ENCODE data around the gene PPFIBP2.

Gene PPFIBP2

DNA sequence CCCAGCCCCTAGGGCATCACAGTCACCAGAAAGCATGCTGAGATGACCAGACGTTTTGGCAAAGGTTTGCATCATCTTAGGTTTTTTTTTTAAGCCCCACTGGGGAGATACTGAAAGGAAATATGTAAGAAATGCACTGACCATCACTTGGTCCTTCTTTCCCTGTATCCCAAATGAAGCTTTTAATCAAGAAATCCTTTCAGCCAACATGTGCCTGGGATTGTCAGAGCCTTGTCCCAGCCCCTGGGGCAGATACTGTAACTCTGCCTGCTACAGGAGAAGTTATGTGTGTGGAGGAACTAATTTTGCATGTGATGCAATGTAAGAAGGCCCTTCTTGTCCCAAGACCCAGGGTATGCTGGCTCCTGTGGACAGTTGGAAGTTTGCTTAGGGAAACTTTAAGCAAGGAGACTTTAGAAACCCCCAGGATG, 65.6 kb downstream of the PPFIBP2 start:
- DNase-seq, result no peak

DNA sequence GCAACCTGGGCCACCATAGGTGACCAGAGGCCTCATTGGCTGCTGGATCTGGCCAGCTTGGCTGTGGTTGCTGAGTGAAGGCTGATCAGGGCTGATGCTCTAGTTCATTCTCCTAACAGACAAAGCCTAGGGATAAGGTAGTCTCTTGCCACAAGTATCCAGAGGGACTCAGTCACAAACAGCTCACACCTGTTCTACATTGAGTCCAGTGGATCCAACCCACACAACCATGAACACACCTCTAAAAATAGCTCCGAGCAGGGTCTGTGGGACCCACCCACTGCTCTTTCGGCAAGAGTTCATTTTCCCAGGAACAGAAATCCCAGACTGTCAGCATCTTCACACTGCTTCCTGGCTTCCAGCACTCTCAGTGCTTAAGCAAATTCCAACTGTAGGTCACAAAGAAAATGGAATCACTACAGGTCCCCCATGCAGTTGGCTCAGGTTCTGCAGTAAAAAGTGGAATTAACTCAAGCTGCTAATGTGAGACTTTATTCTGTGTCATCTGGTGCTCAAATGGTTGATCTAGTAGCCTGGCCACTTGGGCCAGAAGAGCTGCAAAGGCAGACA, 67.3 kb downstream of the PPFIBP2 start:
- no peak for DNase-seq

DNA sequence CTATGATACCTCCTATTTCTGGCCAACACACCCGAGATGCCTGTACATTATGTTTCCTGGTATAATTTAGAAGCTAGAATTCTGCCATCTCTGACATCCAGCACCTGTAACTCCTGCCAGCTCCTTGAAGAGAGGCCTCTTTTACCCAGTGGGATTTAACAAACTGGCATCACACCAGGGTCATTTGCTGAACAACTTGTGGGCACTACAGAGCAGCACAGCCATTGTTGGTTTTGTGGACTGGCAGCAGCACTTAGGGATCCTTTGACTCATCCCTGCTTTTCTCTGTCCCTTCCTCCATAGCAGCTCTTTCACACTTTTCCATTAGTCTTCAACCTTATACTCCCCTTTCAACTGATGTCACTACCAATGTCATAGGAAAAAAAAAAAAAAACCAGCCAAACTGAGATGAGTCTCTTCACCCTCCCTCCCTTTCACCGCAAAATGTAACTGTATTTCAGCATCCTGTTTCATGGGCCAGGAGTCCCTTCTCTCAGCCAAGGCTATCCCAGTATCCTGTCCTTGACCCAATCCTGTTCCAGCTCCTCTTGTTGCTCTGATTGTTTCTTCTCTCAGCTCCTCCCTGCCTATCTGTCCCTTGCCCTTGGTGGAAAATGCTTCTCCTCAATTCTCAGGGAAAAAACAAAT, 68.7 kb downstream of the PPFIBP2 start:
- DNase-seq, result no peak

DNA sequence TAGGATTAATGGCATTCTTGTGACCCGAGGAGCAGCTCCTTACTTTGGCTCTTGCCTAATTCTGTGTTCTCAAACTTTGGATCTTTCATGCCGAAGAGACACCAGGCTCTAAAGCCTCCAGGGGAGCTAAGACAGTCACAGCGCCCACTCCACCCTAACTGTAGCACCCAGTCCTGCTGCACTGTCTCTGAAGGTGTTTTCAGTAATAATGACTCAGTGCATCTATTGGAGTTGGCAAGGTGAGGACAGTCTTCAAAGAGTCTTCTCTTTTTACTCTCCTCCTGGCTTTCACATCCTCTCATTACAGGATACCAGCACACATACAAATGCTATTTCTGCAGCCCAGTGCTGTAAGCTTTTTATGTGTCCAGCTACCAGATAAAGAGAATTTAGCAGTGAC, 69.4 kb downstream of the PPFIBP2 start:
- DNase-seq, result no peak

DNA sequence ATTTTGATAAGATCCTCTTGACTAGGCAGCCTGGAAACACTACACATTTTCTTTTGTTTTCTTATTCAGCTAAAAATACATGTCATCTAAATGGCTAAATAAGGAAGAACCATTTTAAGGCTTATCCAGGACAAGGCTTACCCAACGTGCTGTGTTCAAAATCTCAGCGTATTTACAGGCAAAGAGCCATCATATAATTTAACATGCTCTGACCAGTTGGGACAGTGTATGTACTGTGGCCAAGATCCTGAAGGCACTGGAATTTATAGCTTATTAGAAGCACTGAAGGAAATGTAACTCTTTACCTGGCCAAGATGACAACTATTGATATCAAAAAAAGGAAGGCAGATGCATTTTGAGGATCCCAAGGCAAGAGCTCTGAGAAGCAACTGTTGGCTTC, 71.1 kb downstream of the PPFIBP2 start:
- no peak for DNase-seq

DNA sequence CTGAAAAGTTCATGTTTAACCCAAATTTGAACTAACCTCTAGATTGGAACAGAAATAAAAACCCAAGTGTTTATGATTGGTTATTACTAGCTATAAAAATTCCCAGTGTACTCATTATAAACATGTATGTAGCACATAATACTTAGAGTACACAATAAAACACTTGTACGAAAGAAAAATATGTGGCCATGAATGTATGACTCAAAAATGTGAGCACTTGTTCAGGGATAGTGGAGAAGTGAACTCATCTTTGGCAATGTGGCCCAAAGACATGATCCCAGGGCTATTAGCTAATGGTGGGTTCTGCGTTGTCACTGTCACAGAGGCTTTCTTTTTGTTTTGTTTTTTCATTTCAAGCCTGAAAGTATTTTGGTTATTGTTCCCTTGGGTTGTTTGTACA, 72.0 kb downstream of the PPFIBP2 start:
- DNase-seq, result no peak

DNA sequence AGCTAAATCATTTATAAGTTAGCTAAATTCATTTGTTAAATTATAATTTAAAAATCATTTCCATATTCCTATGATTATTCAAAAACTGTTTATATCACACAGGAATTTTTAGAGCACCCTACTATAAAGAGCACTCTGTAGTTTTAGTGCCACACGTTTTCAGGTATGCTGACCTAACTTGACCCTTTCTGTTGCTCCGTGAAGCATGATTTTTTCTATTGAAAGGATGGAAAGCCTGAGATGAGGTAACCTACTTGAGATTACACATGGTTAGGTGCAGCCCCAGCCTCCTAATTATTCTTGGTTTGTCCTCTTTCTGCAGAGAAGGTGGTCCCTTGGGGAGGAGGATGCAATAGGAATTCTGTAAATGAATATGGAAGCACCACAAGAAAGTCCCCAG, 72.6 kb downstream of the PPFIBP2 start:
- DNase-seq, result no peak

DNA sequence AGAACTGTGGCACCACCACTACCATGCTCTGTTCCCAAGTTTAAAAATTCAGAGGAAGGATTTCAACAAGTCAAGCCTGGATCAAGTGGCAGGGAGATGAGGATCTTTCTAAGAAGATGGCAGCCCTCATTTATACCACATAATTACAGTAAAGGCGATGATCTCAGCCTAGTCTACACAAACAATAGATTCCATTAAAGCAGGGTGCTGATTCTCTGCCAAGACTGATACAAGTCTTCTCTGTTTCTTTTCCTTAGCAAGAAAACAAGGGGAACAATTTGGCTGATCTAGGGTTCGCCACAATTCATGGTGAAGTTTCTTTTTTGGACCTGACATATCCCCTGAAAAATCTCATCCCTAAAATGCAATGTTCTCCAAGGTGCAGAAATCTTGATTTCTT, 73.9 kb downstream of the PPFIBP2 start:
- DNase-seq, result no peak

DNA sequence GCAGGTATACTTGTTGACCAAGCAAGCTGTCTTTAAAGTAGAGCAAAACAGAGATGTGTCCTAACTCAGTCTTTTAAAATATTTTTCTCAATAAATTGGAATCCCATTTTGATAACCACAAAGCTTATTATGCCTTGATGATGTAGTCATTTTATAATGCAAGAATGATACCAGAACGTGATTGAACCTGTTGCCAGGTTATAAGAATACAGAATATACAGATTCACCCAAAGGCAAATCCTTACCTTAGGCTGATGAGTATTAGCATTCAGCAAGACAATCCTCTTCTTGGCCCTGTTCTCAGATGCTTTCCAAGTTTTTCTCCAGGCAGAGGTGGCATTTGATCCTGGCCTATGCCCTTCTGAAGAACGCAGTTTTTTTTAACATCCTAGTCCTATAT, 76.1 kb downstream of the PPFIBP2 start:
- no peak for DNase-seq

DNA sequence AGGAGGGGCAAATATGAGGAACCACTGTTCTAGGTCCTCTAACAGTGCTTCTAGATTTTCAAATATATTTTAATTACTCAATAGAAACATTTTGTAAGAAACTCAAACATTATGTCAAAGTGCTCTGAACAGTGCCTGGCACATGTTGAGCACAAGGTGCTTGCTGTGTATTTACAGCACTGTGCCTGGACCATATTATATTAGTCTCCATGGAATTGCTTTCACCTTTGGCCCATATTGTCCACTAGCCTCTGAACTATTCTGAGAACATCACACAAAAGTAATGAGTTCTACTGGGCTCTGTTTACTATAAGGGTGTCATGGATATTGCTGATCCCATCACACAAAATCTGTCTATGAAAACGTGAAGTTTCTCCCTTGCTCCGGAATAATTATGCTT, 76.7 kb downstream of the PPFIBP2 start:
- DNase-seq, result no peak

DNA sequence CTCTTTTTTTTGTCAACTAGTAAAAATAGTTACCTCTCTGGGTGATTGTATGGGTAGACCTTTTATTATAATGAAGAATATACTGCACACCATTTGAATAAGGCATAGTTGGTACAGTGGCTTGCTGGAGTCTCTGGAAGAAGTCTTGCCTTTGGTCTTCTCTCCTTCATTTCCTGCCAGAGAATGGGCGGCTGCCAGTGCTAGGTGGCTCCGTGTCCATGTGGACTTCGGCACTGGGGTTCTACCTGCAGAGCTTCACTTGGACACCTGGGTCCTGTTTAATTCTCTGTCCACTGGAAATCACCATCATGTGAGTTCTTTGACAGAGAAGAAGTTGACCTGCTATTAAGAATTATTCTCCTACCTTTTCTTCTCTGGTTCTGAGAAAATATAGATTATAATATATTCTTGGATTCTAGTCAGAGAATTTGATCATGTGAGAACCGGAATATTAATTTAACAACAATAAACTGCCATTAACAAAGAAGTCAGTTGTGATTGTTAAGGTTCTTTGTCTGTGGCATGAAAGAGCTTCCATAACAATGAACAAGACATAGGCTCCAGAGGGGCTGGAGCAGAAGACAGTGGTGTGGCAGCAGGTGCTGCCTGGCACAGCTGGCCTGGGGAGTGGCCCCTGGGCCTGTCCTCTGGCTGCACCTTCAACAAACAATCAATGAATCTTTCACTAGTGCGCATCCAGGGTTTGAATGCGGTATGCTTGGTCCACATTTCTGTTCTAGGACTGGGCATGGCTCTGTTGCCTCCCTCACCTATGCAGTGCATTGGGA, 77.5 kb downstream of the PPFIBP2 start:
- DNase-seq, result no peak

DNA sequence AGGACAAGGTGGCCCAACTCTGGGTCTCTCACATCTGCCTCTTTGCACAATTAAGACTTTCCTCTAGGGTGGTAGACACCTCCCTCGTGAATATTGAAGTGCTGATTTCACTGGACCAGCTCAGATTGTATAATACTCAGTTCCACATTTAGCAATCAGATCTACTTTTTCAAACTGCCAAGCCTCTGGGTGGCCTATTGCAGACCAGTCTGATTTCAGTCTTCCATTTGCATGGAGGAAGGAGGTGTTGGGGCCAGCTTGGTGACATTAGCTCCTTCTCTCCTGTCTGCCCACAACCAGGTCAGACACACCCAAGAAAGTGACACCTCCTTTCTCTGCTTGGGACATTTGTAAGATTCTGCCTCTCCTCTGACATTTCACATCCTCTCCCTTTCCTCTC, 78.2 kb downstream of the PPFIBP2 start:
- DNase-seq, result no peak

DNA sequence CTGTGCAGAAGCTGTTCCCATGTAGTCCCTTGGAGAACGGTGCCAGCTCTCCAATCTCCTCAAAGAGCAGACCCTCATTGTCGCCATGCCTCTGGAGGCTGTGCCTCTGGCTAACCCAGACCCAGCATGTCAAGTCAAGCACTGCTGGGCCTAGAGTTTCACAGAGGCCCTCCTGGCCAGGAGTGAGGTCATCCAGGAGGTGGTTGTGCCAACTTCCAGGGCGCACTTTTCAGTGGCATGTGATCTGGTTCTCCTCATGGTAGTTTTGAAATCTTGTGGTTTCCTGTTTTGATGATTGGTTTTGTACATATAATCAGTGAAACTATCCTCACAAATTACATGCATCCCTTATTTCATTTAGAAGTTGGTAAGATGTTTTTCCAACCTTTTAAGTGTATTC, 78.9 kb downstream of the PPFIBP2 start:
- no peak for DNase-seq

DNA sequence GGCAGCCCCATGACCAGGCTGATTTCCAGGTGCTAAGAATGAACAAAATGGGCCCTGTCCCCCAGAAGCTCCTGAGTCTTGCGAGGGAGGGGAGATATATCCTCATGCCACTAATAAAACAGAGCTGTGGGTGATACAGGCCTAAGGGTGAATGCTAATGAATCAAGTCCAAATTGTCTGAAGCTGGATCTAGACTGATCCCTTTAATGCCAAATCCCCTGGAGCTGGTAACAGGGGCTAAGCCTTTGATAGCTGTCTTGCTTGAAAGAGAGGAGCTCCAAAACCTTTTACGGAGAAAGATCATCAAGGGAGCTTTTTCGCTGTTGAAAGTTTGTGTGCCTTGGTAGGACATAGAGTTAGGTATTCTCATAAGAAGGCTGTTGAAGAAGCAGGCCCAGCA, 79.7 kb downstream of the PPFIBP2 start:
- no peak for DNase-seq

DNA sequence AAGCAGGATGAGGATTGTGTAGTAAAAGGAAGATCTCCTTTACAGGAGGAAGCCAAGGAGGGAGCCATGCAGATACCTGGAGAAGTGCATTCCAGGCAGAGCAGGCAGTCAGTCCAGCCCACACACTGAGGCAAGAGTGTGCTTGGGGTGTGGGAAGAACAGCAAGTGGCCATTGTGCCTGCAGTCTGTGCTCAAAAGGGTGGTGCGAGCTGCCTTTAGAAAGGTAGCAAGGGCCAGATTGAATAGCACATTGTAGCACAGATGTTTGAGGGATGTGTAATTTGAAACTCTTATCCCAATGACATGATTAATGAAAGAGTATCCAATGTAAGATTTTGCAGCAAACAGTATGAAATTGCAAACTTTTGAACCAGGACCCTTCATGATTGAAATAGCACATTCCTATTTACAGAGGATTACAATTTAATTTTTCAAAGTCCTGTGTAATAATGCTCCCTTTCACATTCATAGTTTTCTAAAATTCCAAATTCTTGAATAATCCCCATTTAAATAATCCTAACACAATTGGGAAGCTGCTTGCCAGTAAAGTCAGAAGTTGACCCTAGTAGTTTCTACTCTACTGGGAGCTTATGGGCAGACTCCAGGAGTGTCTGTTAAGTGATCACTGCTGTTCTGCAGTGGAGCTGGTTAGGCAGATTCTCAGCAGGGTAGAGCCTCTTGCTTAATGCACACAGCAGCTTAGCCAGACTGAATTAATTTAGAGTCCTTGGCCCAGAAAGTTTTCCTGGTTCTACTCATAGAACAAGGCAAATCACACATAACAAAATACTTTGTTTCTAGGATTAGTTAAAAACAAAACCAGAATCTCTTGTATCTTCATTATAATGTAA, 81.4 kb downstream of the PPFIBP2 start:
- no peak for DNase-seq

DNA sequence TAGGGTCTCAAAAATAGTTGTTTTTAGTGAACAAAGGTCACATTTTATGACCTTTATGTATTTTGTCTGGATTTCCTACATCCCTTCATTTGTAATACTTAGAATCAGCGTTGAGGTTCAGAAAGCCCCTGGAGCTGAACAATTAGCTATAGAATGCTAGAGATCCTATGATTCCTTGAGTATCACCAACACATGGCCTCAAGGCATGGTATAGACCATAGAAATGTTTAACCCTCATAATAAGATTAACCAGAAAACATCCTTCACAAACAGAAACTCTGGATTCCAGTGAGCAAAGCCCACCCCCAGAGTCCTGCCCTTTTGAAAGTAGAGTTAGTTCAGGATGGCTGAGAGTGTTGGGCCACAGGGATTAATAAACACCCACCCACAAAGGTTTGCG, 82.2 kb downstream of the PPFIBP2 start:
- DNase-seq, result no peak

DNA sequence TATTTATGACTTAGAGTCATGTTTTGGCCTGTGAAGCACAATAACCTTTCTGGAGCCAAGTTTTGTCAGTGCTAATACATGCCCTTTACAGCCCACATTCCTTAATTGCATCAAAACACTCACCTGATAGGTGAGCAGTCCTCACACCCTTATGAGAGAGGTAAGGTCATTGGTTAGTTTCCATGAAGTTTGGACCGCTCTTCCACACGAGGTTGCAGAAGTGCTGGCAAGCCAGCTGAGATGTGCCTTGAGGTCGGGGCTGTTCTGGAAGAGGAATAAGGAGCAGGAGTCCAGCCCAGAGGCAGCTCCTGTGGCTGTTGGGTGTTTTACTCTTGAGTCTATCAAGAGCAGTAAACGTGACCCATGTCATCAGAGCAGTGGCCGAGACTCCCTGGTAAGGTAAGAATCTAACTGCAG, 83.2 kb downstream of the PPFIBP2 start:
- DNase-seq, result no peak

DNA sequence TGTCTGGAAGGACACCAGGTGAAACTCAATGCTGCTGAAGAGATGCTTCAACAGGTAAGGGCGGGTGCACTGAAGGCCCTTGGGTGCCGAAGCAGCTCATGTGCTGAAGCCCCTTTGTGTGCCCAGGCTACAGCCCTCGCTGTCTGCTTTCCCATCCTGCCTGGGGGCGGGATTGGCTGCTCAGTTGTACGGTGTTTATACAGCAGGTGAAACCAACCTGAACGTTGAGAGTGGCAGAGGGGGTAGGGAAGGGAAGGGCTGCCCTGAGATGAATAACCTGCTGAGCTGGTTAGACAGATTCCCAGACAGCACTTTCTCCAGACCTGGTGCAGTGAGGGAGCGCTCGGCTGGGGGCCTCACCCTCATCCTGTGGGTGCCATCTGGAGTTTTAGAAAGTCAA, 83.8 kb downstream of the PPFIBP2 start:
- no peak for DNase-seq

DNA sequence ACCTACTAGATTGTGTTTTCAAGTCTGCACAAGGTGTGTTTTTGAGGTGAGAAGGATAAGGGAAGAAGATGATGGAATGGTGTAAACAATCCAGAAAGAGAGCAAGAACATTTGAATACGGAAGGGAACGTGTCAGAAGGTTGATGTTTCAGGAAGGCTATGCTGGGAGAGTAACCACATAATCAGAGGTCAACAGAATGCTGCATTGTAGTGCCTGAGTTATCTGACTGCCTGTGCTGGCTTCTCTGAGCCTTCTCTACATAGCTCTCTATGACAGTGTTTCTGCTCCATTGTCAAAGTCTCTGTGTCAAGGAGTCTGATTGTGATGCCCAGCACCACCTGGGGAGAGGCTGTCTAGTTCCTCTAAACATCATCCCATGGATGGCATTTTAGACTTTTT, 85.4 kb downstream of the PPFIBP2 start:
- no peak for DNase-seq

DNA sequence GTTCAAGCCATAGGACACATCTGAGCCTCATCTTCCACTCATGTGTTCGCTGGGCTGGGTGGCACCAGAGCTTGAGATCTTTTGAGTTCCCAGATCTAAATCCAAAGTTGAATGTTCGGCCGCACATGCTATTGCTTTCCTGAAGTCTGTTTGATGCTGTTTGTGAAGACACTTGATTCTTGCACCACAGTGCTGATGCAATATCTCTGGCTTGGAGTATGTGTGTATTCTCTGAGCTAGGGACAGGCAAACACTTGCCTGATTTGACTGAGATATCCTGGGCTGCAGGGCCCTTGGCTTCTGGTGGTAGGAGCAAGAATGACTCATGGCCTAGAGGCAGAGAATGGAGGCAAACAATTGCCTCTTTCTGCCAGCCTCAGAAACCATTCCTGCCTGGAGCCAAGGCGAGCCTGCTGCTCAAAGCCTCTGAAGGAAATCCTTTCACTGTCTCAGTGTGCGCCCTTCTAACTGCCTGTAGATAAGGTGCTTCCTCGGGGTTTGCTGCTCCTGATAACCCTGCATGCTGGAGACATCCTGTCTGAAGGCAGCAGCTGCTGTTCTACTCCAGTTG, 86.5 kb downstream of the PPFIBP2 start:
- DNase-seq, result no peak

DNA sequence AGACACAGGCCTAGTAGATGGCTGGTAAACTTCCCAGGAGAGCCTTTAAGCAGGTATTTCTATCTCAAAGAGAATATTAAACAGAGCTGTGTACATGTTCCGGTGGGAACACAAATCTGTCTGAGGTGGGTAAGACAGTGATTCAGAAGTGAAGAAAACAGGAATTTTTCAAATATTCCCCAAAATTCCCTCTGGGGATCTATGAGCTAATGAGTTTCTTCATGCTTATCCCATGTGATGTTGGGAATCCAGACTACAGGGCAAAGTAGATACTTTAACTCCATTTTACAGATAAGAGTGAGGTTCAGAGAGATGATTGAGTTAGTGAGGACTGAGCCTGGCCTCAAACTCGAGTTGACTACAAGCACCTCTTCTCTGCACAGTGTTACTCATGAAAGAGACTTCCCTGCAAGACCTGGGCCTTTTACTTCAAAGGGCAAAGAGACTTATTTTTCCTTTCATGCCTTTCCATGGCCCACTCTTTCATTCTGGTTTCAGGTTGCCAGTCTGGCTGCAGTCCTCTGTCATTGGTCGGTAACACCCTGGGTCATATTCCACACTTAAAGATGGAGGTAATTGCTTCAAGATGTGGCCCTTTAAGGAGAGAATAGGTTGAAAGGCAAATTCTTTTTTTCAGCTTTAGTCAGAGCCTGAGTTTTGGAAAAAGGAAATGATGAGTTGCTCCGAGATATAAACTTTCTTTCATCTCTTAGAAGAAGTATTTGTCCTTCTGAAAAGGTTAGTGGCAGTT, 89.4 kb downstream of the PPFIBP2 start:
- DNase-seq, result no peak

DNA sequence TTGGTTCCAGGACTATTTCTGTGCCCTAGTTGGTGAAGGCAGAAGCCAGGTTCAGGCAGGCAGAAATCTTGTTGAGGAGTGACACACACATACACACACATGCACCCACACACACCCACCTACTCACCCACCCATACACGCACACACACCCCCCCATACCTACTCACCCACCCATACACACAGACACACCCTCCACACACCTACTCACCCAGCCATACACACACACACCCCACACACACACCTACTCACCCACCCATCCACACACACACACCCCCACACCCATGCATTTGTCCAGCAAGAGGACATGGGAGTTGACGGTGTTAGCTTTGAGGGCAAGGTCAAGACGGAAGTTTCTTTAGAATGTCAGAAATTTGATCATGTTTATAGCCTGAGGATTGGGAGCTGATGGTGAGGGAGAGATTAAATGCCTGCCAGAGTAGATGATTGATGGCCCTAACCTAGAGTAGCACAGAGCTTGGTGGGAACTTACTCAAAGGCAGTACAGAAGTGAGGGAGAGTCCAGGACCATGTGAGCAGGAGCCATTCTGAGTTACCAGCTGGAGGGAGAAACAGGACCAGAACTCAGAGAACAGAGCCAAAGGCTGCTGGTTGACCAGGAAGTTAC, 90.6 kb downstream of the PPFIBP2 start:
- no peak for DNase-seq

Data from retina (tissue), 1 donor.